Chondrocyte (in vitro differentiated cells): ENCODE results near the gene GNB3. TPM values are rescaled to one million over a fixed set of nuclear protein-coding genes. Genes with fewer than 3 reads are reported as not detected.

Experiments used
- DNase-seq: peaks from one replicate; pipeline ENCODE4 v3.0.0; 2021; ENCODE audit warnings: mixed read lengths, low spot score
- H3K27ac Mint-ChIP-seq: one replicate; pipeline ENCODE4 v1.8.0; 2021; ENCODE audit warnings: mild to moderate bottlenecking, moderate library complexity, mixed read lengths; ENCODE audit not compliant: unreplicated experiment
- H3K27me3 Mint-ChIP-seq: 2 replicates; pipeline ENCODE4 v1.8.0; 2021; ENCODE audit warnings: low read depth, mixed read lengths
- H3K36me3 Mint-ChIP-seq: 2 replicates; pipeline ENCODE4 v1.8.0; 2021; ENCODE audit warnings: low read depth, mixed read lengths
- H3K4me1 Mint-ChIP-seq: 2 replicates; pipeline ENCODE4 v1.8.0; 2021; ENCODE audit warnings: low read depth, mild to moderate bottlenecking, mixed read lengths
- H3K4me3 Mint-ChIP-seq: one replicate; pipeline ENCODE4 v1.8.0; 2021; ENCODE audit warnings: mild to moderate bottlenecking, moderate library complexity, mixed read lengths; ENCODE audit not compliant: unreplicated experiment
- H3K9me3 Mint-ChIP-seq: 2 replicates; pipeline ENCODE4 v1.8.0; 2021; ENCODE audit warnings: low read depth, mixed read lengths
- total RNA-seq: library from RNA; stranded (reverse); gene quantifications from 3 replicates; pipeline ENCODE4 v1.2.1, GENCODE V29; 2021
- TF ChIP-seq, protein P1 (sequence below): fragments of 200-600 bp; sonication (generic); IDR thresholded peaks from 2 replicates; pipeline ENCODE4 v1.5.0; 2021; ENCODE audit warnings: antibody characterized with exemption, mild to moderate bottlenecking, moderate library complexity

The GNB3 gene
- total RNA-seq, 1 donor from 2014 or later, result 10.2 TPM

DNA sequence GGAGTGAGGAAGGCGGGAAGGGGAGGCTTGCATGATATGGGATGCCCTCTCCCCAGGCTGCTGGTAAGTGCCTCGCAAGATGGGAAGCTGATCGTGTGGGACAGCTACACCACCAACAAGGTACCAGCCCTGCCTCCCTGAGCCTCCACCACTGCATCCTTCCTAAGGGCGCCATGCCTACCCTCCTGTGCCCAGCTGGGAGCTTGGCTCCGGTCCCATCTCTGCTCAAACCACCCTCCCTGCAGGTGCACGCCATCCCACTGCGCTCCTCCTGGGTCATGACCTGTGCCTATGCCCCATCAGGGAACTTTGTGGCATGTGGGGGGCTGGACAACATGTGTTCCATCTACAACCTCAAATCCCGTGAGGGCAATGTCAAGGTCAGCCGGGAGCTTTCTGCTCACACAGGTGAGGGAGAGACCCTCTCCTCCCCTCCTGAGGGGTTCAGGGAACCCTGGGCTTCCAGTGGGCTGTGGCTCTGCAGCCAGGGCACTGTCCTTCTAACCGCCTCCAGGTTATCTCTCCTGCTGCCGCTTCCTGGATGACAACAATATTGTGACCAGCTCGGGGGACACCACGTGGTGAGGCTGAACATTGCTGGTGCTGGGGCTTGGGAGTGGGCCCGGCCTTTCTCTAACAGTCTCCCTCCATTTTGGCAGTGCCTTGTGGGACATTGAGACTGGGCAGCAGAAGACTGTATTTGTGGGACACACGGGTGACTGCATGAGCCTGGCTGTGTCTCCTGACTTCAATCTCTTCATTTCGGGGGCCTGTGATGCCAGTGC, 2.6 kb downstream of the GNB3 start:
- TF ChIP-seq, protein P1, sequence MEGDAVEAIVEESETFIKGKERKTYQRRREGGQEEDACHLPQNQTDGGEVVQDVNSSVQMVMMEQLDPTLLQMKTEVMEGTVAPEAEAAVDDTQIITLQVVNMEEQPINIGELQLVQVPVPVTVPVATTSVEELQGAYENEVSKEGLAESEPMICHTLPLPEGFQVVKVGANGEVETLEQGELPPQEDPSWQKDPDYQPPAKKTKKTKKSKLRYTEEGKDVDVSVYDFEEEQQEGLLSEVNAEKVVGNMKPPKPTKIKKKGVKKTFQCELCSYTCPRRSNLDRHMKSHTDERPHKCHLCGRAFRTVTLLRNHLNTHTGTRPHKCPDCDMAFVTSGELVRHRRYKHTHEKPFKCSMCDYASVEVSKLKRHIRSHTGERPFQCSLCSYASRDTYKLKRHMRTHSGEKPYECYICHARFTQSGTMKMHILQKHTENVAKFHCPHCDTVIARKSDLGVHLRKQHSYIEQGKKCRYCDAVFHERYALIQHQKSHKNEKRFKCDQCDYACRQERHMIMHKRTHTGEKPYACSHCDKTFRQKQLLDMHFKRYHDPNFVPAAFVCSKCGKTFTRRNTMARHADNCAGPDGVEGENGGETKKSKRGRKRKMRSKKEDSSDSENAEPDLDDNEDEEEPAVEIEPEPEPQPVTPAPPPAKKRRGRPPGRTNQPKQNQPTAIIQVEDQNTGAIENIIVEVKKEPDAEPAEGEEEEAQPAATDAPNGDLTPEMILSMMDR, result no peak
- Mint-ChIP-seq H3K9me3 (no peaks in the 10 kb centered on the region), H3K36me3 (peaks cover 34% of the 10 kb centered on the region), H3K4me3 (no peak overlapping the region), H3K4me1 (no peaks in the 10 kb centered on the region), H3K27me3 (no peaks in the 10 kb centered on the region), H3K27ac (no peak overlapping the region)
- DNase-seq, result no peak

DNA sequence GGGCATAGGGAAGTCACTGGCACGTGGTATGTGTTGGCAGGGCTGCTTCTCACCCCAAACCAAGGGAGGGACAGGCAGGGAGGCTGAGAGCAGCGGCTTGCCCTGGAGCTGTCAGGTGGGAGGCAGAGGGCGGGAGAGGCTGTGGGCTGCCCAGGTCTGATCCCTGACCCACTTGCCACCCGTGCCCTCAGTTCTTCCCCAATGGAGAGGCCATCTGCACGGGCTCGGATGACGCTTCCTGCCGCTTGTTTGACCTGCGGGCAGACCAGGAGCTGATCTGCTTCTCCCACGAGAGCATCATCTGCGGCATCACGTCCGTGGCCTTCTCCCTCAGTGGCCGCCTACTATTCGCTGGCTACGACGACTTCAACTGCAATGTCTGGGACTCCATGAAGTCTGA, 4.7 kb downstream of the GNB3 start:
- Mint-ChIP-seq H3K27ac (no peak overlapping the region), H3K36me3 (peaks cover 35% of the 10 kb centered on the region), H3K27me3 (no peaks in the 10 kb centered on the region), H3K9me3 (no peaks in the 10 kb centered on the region), H3K4me1 (peaks cover 9% of the 10 kb centered on the region), H3K4me3 (no peak overlapping the region)
- no peak for DNase-seq
- TF ChIP-seq, protein P1, result no peak

DNA sequence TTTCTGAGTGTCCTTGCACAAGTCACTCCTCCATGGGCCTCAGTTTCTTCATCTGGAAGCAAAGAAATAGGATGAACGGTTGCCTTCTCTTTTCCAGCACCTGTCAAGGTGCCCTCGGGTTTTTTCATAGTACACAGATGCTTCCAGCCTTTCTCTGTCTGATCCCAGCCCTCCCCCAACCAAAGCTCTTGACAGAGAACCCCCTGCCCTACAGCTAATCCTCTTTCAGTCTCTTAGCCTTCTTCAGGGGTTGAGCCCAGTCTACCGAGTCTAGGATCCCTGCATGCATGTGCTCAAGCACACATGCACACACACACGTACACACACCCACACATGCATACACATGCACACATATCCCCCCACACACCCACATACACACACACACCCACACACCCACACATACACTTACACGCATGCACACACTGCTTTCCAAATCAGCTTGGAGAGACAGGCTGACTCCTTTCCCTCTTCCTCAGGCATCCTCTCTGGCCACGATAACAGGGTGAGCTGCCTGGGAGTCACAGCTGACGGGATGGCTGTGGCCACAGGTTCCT, 5.7 kb downstream of the GNB3 start:
- DNase-seq, result no peak
- no peak overlapping the region for H3K27ac Mint-ChIP-seq
- H3K27me3 Mint-ChIP-seq, result no peaks in the 10 kb centered on the region
- TF ChIP-seq, protein P1, result no peak
- no peaks in the 10 kb centered on the region for H3K9me3 Mint-ChIP-seq
- H3K4me3 Mint-ChIP-seq, result no peak overlapping the region
- peaks cover 35% of the 10 kb centered on the region for H3K36me3 Mint-ChIP-seq
- peaks cover 17% of the 10 kb centered on the region for H3K4me1 Mint-ChIP-seq

DNA sequence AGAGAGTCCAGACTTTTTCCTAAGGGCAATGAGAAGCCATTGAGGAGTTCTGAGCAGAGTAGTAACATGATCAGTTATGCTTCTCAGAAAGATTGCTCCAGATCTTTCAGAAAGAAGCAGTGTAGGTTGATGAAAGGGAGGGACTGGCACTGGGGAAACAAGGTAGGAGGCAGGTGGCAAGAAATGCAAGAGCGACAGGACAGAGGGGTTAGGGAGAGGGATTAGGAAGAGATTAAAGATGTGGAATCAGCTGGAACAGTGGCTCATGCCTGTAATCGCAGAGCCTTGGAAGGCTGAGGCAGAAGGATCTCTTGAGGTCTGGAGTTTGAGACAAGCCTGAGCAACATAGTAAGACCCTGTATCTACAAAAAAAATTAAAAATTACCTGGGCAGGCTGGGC, 7.0 kb downstream of the GNB3 start:
- Mint-ChIP-seq H3K4me3 (no peak overlapping the region), H3K36me3 (peaks cover 34% of the 10 kb centered on the region), H3K27ac (no peak overlapping the region), H3K27me3 (no peaks in the 10 kb centered on the region), H3K9me3 (no peaks in the 10 kb centered on the region), H3K4me1 (peaks cover 18% of the 10 kb centered on the region)
- DNase-seq, result no peak
- TF ChIP-seq, protein P1, result no peak

DNA sequence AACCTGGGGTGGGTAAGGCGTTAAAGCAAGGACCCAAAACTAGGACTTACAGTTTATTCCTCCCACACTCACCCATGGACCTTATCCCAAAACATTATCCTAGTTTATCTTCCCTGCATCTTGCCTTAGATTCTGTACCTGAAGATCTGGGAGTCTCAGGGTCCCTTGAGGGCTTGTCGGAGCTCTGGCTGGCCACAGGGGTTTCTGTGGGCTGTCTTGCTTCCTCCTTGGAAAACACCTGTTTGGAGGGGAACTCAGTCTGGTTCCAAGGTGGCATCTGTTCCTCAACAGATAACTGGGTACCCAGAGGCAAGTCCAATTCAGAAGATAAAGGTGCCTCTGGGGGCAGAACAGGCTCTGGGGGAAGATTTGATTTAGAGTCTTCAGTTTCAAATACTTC, 8.7 kb downstream of the GNB3 start:
- TF ChIP-seq, protein P1, result no peak
- no peaks in the 10 kb centered on the region for H3K9me3 Mint-ChIP-seq
- H3K36me3 Mint-ChIP-seq, result peaks cover 26% of the 10 kb centered on the region
- no peak for DNase-seq
- peaks cover 33% of the 10 kb centered on the region for H3K4me1 Mint-ChIP-seq
- peak overlapping the region; percentile 1 for H3K4me3 Mint-ChIP-seq
- peak overlapping the region; percentile 13 for H3K27ac Mint-ChIP-seq
- H3K27me3 Mint-ChIP-seq, result no peaks in the 10 kb centered on the region
